Liver (tissue), 9 donors: ENCODE measurements around the gene FARS2. TPM values are rescaled to one million over a fixed set of nuclear protein-coding genes. Genes with fewer than 3 reads are reported as not detected.
A peak's percentile ranks its signal among the peaks of the same experiment; 100 is the strongest.

Source experiments
- DNase-seq: peaks from one replicate; pipeline ENCODE4 v3.0.0-alpha.2; 2017; ENCODE audit warnings: low spot score
- H3K27ac ChIP-seq, 2 donors: one replicate each; pipeline ENCODE4 v1.7.0; 2013; ENCODE audit warnings: inconsistent platforms in 2 of 2, low read length in 2 of 2, control low read depth in 1 of 2, low read depth in 1 of 2, mild to moderate bottlenecking in 1 of 2
- H3K27me3 ChIP-seq, 4 donors: one replicate each; pipeline versions ENCODE4 v1.6.1 to v1.7.0; 2013; ENCODE audit warnings: low read length in 3 of 4, inconsistent platforms in 1 of 4, mild to moderate bottlenecking in 1 of 4, moderate library complexity in 1 of 4; ENCODE audit not compliant: control insufficient read depth in 4 of 4, insufficient read depth in 4 of 4
- H3K36me3 ChIP-seq, 4 donors: one replicate each; pipeline versions ENCODE4 v1.6.1 to v1.7.0; 2013; ENCODE audit warnings: low read length in 3 of 4, mild to moderate bottlenecking in 3 of 4, low read depth in 1 of 4, moderate library complexity in 1 of 4; ENCODE audit not compliant: control insufficient read depth in 4 of 4, insufficient read depth in 3 of 4
- H3K4me1 ChIP-seq, 4 donors: one replicate each; pipeline versions ENCODE4 v1.6.1 to v1.7.0; 2013; ENCODE audit warnings: low read length in 3 of 4, mild to moderate bottlenecking in 3 of 4, moderate library complexity in 1 of 4; ENCODE audit not compliant: control insufficient read depth in 4 of 4, insufficient read depth in 4 of 4
- H3K4me3 ChIP-seq, 3 donors: one replicate each; pipeline versions ENCODE4 v1.6.1 to v1.7.0; 2013; ENCODE audit warnings: low read length in 3 of 3, control low read depth in 1 of 3, low read depth in 1 of 3, mild to moderate bottlenecking in 1 of 3
- H3K9ac ChIP-seq, 2 donors: one replicate each; pipeline ENCODE4 v1.7.0; 2013; ENCODE audit warnings: low read length in 2 of 2, mild to moderate bottlenecking in 2 of 2, moderate library complexity in 2 of 2, control low read depth in 1 of 2, low read depth in 1 of 2
- H3K9me3 ChIP-seq, 4 donors: one replicate each; pipeline versions ENCODE4 v1.6.1 to v1.7.0; 2013; ENCODE audit warnings: low read length in 3 of 4; ENCODE audit not compliant: control insufficient read depth in 4 of 4
- EGR1 ChIP-seq, 2 donors: IDR thresholded peaks; 2 replicates each; pipeline ENCODE4 v1.6.1; 2016 to 2018; ENCODE audit warnings: antibody characterized with exemption in 2 of 2, low read depth in 2 of 2
- FOXA1 ChIP-seq: IDR thresholded peaks from 2 replicates; pipeline ENCODE4 v1.6.1; 2016; ENCODE audit warnings: antibody characterized with exemption
- FOXA2 ChIP-seq: IDR thresholded peaks from 2 replicates; pipeline ENCODE4 v1.6.1; 2016; ENCODE audit warnings: antibody characterized with exemption
- GABPA ChIP-seq, 2 donors: IDR thresholded peaks in 1 of 2; conservative IDR thresholded peaks in 1 of 2; 2 replicates each; pipeline ENCODE4 v1.6.1; 2016; ENCODE audit warnings: antibody characterized with exemption in 2 of 2, mild to moderate bottlenecking in 1 of 2, moderate library complexity in 1 of 2
- HNF4G ChIP-seq: IDR thresholded peaks from 2 replicates; pipeline ENCODE4 v1.6.1; 2016; ENCODE audit warnings: antibody characterized with exemption
- JUND ChIP-seq, 2 donors: IDR thresholded peaks; 2 replicates each; pipeline ENCODE4 v1.6.1; 2016; ENCODE audit warnings: antibody characterized with exemption in 2 of 2
- NR2F2 ChIP-seq: IDR thresholded peaks from 2 replicates; pipeline ENCODE4 v1.6.1; 2016; ENCODE audit warnings: antibody characterized with exemption
- RAD21 ChIP-seq, 2 donors: IDR thresholded peaks; 2 replicates each; pipeline ENCODE4 v1.6.1; 2016; ENCODE audit warnings: antibody characterized with exemption in 2 of 2, mild to moderate bottlenecking in 2 of 2
- SP1 ChIP-seq: IDR thresholded peaks from 2 replicates; pipeline ENCODE4 v1.6.1; 2018; ENCODE audit warnings: antibody characterized with exemption, mild to moderate bottlenecking
- TAF1 ChIP-seq: conservative IDR thresholded peaks from 2 replicates; pipeline ENCODE4 v1.6.1; 2016; ENCODE audit warnings: antibody characterized with exemption, mild to moderate bottlenecking
- WGBS: extraction: QIAGEN DNeasy Blood & Tissue Kit; methylation state at CpG from one replicate; pipeline ENCODE4 v1.1.7; 2013; 5-methylcytosine and 5-hydroxymethylcytosine counted together
- polyA plus RNA-seq, 2 donors: library from polyadenylated mRNA; stranded (reverse) in 1 of 2; unstranded in 1 of 2; fragments of 200-250 nt in 1 of 2; fragments of >200 nt in 1 of 2; fragmentation: Nextera tagmentation in 1 of 2; extraction: Ambion mirVana in 1 of 2; gene quantifications; one replicate each; pipeline versions ENCODE4 v1.2.1 to v1.2.3, GENCODE V29; 2013 to 2015
- total RNA-seq, 2 donors: library from RNA; depleted of rRNA; stranded (reverse); fragments of >200 nt; gene quantifications; one replicate each; pipeline ENCODE4 v1.2.3, GENCODE V29; 2014
- TF ChIP-seq, protein P1 (sequence below): IDR thresholded peaks from 2 replicates; pipeline ENCODE4 v1.6.1; 2016; ENCODE audit warnings: antibody characterized with exemption, mild to moderate bottlenecking
- TF ChIP-seq, protein P2 (sequence below): IDR thresholded peaks from 2 replicates; pipeline ENCODE4 v1.6.1; 2016; ENCODE audit warnings: antibody characterized with exemption
- TF ChIP-seq, protein P3 (sequence below): IDR thresholded peaks from 2 replicates; pipeline ENCODE4 v1.6.1; 2016; ENCODE audit warnings: antibody characterized with exemption
- TF ChIP-seq, protein P4 (sequence below): IDR thresholded peaks from 2 replicates; pipeline ENCODE4 v1.6.1; 2016; ENCODE audit warnings: antibody characterized with exemption
- donor health status: healthy.
- donor health status: healthy.
- donor health status: healthy.
- donor health status: healthy.
- donor health status: healthy.

Gene FARS2
- total and polyA plus RNA-seq, 4 donors, result 7.8 to 25.9 (median 11.2) TPM

DNA sequence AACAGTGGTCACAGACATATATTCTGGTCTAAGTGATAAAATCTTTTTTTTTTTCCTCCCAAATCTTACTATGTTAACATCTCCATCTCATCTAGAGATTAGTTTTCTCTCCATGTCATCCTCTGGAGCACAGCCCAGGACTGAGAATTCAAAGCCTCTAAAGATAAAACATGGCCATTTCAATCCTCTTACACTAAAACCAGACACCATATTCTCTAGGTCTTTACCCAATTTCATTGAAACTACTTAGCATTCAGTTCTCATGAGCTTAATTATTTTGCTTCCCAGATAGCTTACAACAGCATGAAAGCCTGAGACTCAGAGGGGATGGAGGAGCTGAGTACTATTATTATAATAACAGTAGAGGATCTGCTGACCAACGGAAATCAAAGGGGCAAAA lies 92.7 kb downstream of the FARS2 start:
- DNase-seq, result no peak
- H3K36me3 ChIP-seq, result no peaks in the 10 kb centered on the region
- no peak for TF ChIP-seq JUND (IDR thresholded peaks at IDR 0.05)
- no peak for TF ChIP-seq FOXA1
- TF ChIP-seq FOXA2, result no peak
- TF ChIP-seq NR2F2, result no peak
- no peak for TF ChIP-seq EGR1 (IDR thresholded peaks at IDR 0.05; ENCODE audit: low read depth in 2 of 2)
- TF ChIP-seq GABPA (IDR thresholded peaks at IDR 0.05 in 1 of 2, conservative IDR thresholded peaks at IDR 0.05 in 1 of 2), result no peak
- TF ChIP-seq HNF4G, result no peak
- H3K4me3 ChIP-seq, result no peak overlapping the region
- H3K27ac ChIP-seq, result no peak overlapping the region
- H3K27me3 ChIP-seq, result no peaks in the 10 kb centered on the region
- H3K4me1 ChIP-seq, result no peaks in the 10 kb centered on the region
- WGBS, result 90% methylated on average over 1 of the region's 1 CpG
- no peaks in the 10 kb centered on the region for H3K9me3 ChIP-seq
- H3K9ac ChIP-seq, result peak overlapping the region in 1 of 2 donors; percentile 38

DNA sequence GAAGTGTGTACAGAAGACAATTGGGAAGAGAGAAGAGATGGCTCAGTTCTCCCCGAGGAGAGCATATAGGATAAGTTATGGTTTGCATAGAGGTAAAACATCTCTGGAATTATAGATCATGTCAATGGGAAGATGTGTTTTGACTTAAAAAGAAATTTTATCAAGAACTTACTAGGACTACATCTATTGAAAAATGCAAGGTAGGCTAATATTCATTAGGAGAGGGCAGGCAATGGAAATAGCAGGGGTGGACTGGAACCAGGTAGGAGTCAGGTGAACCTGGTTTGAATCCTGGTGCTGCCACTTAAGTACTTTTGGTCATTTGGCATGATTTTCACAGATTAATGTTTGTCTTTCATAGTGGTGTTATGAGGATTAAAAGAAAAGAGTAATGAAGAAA lies 96.2 kb downstream of the FARS2 start:
- Histone ChIP-seq H3K9ac (no peak overlapping the region), H3K4me1 (no peaks in the 10 kb centered on the region), H3K4me3 (no peak overlapping the region), H3K27ac (no peak overlapping the region), H3K36me3 (no peaks in the 10 kb centered on the region), H3K27me3 (no peaks in the 10 kb centered on the region), H3K9me3 (no peaks in the 10 kb centered on the region)
- TF ChIP-seq GABPA (IDR thresholded peaks at IDR 0.05 in 1 of 2, conservative IDR thresholded peaks at IDR 0.05 in 1 of 2) (no peak), RAD21 (IDR thresholded peaks at IDR 0.05) (no peak), NR2F2 (no peak), JUND (IDR thresholded peaks at IDR 0.05) (no peak), EGR1 (IDR thresholded peaks at IDR 0.05; ENCODE audit: low read depth in 2 of 2) (no peak), TAF1 (no peak), FOXA2 (no peak), SP1 (no peak)
- TF ChIP-seq, protein P1, sequence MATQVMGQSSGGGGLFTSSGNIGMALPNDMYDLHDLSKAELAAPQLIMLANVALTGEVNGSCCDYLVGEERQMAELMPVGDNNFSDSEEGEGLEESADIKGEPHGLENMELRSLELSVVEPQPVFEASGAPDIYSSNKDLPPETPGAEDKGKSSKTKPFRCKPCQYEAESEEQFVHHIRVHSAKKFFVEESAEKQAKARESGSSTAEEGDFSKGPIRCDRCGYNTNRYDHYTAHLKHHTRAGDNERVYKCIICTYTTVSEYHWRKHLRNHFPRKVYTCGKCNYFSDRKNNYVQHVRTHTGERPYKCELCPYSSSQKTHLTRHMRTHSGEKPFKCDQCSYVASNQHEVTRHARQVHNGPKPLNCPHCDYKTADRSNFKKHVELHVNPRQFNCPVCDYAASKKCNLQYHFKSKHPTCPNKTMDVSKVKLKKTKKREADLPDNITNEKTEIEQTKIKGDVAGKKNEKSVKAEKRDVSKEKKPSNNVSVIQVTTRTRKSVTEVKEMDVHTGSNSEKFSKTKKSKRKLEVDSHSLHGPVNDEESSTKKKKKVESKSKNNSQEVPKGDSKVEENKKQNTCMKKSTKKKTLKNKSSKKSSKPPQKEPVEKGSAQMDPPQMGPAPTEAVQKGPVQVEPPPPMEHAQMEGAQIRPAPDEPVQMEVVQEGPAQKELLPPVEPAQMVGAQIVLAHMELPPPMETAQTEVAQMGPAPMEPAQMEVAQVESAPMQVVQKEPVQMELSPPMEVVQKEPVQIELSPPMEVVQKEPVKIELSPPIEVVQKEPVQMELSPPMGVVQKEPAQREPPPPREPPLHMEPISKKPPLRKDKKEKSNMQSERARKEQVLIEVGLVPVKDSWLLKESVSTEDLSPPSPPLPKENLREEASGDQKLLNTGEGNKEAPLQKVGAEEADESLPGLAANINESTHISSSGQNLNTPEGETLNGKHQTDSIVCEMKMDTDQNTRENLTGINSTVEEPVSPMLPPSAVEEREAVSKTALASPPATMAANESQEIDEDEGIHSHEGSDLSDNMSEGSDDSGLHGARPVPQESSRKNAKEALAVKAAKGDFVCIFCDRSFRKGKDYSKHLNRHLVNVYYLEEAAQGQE, result no peak
- TF ChIP-seq, protein P2, sequence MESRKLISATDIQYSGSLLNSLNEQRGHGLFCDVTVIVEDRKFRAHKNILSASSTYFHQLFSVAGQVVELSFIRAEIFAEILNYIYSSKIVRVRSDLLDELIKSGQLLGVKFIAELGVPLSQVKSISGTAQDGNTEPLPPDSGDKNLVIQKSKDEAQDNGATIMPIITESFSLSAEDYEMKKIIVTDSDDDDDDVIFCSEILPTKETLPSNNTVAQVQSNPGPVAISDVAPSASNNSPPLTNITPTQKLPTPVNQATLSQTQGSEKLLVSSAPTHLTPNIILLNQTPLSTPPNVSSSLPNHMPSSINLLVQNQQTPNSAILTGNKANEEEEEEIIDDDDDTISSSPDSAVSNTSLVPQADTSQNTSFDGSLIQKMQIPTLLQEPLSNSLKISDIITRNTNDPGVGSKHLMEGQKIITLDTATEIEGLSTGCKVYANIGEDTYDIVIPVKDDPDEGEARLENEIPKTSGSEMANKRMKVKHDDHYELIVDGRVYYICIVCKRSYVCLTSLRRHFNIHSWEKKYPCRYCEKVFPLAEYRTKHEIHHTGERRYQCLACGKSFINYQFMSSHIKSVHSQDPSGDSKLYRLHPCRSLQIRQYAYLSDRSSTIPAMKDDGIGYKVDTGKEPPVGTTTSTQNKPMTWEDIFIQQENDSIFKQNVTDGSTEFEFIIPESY, result no peak
- TF ChIP-seq, protein P3, sequence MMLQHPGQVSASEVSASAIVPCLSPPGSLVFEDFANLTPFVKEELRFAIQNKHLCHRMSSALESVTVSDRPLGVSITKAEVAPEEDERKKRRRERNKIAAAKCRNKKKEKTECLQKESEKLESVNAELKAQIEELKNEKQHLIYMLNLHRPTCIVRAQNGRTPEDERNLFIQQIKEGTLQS, result no peak
- TF ChIP-seq, protein P4, sequence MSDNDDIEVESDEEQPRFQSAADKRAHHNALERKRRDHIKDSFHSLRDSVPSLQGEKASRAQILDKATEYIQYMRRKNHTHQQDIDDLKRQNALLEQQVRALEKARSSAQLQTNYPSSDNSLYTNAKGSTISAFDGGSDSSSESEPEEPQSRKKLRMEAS, result no peak
- no peak for DNase-seq
- WGBS, result 100% methylated on average over 1 of the region's 1 CpG
